ENCODE data around the gene CRB2. TPM values are rescaled to one million over a fixed set of nuclear protein-coding genes. Genes with fewer than 3 reads are reported as not detected.
"Not testable (repeated sequence)": the region's sequence is repeated elsewhere in the genome, so short reads cannot be mapped to it uniquely, and the experiment has no call there.

CRB2 gene
- total RNA-seq, 1 experiment from 2014 or later, result 0.08 TPM

DNA sequence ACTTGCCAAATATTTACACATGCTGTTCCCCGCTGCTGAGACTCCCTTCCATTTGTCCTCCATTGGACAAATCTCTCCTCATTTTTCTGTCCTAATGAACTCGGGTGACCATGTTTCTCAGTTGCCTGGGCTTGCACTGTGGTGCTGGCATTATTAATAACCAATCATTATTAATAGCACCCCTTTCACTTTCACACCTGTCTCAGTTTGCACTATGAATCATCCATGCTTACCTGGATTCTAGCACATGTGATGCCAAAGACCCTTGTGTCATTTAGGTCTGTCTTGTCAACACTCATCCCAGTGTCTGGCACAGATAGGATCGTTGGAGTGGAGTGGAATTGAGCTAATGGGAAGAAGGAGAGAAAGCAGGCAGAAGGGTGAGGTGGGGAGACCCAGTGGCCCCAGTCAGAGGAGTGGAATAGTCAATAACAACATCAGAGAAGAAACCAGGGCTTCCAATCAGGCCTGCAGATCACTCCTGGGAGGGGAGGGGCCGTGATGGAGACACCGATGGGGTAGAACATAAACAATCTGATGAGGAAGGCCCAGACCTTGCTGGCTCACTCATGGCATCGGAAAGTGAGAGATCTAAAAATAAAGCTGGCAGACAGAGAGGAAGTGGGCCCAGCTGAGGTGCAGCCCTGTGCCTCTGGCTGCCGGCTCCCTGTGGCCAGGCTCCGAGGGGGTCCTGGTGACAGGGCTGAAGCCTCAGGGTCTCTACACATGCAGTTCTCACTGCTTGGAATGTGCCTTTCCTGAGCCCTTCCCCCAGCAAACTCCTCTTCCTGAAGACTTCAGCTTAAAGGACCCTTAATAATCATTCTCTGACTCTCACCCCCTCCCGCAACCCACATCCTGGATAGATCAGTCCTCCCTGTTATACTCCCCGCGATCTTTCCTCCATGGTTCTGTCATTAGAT is 33.5 kb upstream of the CRB2 start:
- no peaks in the 10 kb centered on the region for H3K36me3 ChIP-seq
- DNase-seq, result no peak
- H3K27me3 ChIP-seq, result peaks cover 16% of the 10 kb centered on the region
- no peaks in the 10 kb centered on the region for H3K9me3 ChIP-seq (replicated peaks)
- H3K4me1 ChIP-seq, result peaks cover 5% of the 10 kb centered on the region; the same call in 1 of the 2 replicates
- H3K4me3 ChIP-seq, result no peak overlapping the region
- H3K27ac ChIP-seq, result no peak overlapping the region

DNA sequence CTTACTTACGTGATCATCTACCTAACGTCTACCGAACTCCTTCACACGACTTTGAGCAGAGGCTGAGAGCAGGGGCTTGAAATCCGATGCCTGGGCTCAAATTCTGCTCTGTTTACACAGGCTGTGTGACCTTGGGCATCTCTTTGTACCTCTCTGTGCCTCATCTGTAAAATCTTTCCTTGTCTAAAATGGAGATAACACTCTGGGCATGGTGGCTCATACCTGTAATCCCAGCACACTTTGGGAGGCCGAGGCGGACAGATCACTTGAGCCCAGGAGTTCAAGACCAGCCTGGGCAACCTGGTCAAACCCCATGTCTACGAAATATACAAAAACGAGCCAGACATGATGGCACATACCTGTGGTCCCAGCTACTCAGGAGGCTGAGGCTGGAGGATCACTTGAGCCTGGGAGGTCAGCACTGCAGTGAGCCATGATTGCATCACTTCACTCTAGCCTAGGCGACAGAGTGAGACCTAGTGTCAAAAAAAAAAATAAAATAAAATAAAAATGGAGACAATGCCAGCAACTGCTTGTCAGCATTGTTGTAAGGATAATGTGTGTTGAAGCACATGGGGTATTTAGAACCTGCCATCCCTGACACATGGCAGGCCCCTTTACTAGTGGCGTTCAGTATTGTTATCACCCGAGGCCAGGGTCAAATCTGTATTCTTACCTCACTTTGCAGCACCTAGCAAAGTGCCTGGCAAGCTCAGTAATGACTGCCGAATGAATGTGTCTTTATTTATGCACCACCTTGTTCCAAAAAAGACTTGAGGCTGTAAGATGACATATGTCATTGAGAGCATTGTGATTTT is 32.6 kb upstream of the CRB2 start:
- Histone ChIP-seq H3K27ac (no peak overlapping the region), H3K36me3 (no peaks in the 10 kb centered on the region), H3K4me3 (no peak overlapping the region), H3K9me3 (replicated peaks) (no peaks in the 10 kb centered on the region), H3K4me1 (peaks cover 5% of the 10 kb centered on the region; the same call in 1 of the 2 replicates), H3K27me3 (peaks cover 10% of the 10 kb centered on the region; the same call in 1 of the 2 replicates)
- no peak for DNase-seq

DNA sequence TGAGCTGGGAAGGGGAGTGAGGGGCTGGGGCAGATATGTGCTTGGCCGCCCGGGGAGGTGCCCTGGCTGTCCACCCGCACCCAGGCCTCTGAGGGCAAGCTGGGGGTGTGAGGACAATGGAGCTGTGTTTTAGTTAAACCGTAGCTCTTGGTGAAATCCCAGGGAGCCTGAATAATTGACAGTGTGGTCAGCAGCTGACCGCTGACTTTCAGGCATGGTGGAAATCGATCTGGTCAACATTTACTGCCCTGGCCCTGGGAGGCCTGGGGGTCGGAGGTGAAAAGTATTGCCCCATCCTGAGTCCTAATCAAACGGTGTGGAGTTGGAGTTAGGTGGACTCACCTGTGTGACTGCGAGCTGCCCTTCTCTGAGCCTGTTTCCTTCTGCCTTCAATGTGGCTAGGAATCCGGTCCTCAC is 31.2 kb upstream of the CRB2 start:
- Histone ChIP-seq H3K27me3 (no peaks in the 10 kb centered on the region; the same call in 1 of the 2 replicates), H3K4me3 (no peak overlapping the region), H3K36me3 (no peaks in the 10 kb centered on the region), H3K9me3 (replicated peaks) (no peaks in the 10 kb centered on the region), H3K4me1 (peaks cover 5% of the 10 kb centered on the region; the same call in 1 of the 2 replicates), H3K27ac (no peak overlapping the region)
- no peak for DNase-seq

DNA sequence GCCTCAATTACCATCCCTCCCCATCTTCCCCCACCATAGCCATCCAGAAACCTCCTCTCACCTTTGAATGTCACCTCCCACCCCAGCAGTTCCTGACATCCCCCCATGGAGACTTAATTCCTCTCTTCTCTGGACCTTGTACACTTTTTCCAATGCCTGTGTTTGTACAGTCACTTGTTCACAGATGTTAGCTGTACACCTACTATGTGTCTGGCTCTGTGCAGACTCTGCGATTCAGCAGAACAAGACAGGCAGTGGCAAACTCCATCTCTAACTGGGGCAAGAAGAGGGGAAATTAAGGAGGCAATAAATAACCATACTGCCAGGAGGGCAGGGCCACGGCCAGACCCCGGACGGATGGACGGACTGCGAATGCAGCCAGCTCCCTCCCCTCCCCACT is 29.8 kb upstream of the CRB2 start:
- Histone ChIP-seq H3K4me3 (no peak overlapping the region), H3K27ac (no peak overlapping the region), H3K36me3 (no peaks in the 10 kb centered on the region), H3K9me3 (replicated peaks) (no peaks in the 10 kb centered on the region), H3K27me3 (no peaks in the 10 kb centered on the region), H3K4me1 (peaks cover 5% of the 10 kb centered on the region; the same call in 1 of the 2 replicates)
- DNase-seq, result no peak

DNA sequence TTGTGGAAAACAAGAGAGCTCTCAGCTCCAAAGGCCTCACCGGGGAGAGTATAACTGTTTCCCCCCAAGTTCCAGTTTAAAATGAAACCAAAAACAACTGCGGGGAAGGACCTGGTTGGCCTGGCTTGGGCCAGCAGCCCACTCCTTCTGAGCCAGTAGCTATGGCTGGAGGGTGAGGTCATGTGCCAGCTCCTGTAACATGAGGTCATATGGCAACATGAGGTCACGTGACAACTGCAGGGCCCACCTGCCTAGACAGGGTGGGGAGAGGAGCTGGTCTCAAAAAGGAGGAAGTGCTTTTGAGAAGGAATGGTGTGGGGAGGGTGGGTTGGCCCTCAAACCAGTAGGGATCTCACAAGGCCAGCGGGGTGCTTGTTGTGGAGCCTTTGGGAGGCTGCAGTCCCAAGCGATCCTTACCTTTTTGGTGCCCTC is 29.3 kb upstream of the CRB2 start:
- H3K27me3 ChIP-seq, result no peaks in the 10 kb centered on the region
- H3K4me1 ChIP-seq, result peaks cover 5% of the 10 kb centered on the region; the same call in 1 of the 2 replicates
- H3K4me3 ChIP-seq, result no peak overlapping the region
- DNase-seq, result peak; percentile 57 to 58
- H3K36me3 ChIP-seq, result no peaks in the 10 kb centered on the region
- no peak overlapping the region for H3K27ac ChIP-seq
- H3K9me3 ChIP-seq (replicated peaks), result no peaks in the 10 kb centered on the region

DNA sequence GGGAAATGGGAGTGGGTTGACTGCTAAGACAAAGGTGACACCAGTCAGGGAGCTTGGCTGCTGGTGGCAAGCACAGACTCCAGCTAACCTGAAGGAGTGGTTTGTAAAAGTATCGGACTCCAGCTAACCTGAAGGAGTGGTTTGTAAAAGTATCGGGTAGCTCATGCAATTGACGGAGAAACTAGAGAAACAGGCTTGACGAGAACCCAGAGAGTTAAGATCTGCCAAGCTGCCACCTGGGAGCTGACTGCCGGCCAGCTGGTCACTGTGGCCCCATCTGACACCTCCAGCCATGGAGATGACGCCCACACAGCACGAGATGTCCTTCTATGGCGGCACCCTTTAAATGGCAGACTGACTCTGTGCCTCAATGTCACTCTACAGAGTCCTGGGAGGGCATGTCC is 28.3 kb upstream of the CRB2 start:
- Histone ChIP-seq H3K9me3 (replicated peaks) (no peaks in the 10 kb centered on the region), H3K27ac (no peak overlapping the region), H3K27me3 (no peaks in the 10 kb centered on the region), H3K4me1 (peaks cover 5% of the 10 kb centered on the region; the same call in 1 of the 2 replicates), H3K4me3 (no peak overlapping the region), H3K36me3 (no peaks in the 10 kb centered on the region)
- DNase-seq, result no peak

DNA sequence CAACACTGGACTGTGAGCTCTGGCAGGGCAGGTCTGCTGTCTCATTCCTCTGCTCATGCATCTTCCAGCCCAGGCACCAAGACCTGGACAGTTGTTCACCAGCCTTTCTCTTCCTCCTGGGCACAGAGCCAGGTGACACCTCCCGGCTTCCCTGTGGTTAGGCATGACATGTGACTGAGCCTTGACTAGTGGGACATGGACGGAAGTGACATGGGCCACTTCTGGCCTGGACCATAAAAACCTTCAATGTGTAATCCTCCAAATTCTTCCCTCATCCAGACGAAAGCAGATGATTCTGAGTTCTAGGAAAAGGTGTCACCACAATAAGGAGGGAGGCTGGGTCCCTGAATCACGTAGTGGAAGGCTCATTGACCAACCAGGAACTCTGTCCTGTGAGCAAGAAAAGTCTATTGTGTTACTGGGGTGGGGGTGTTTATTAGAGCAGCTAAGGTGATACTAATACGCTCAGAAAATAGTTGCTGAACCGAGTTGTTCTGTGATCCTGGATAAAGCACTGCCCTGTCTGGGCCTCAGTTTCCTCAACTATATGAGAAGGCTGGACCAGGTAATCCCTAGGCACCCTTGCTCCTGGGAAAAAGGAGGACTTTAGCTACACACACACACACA is 26.6 kb upstream of the CRB2 start:
- Histone ChIP-seq H3K36me3 (no peaks in the 10 kb centered on the region), H3K4me3 (no peak overlapping the region), H3K27ac (no peak overlapping the region), H3K4me1 (0 out of 2 replicates have a peak, but pooled peaks cover 5% of the 10 kb centered on the region), H3K27me3 (no peaks in the 10 kb centered on the region), H3K9me3 (replicated peaks) (no peaks in the 10 kb centered on the region)
- DNase-seq, result peak in 1 of 2 experiments; percentile 53

DNA sequence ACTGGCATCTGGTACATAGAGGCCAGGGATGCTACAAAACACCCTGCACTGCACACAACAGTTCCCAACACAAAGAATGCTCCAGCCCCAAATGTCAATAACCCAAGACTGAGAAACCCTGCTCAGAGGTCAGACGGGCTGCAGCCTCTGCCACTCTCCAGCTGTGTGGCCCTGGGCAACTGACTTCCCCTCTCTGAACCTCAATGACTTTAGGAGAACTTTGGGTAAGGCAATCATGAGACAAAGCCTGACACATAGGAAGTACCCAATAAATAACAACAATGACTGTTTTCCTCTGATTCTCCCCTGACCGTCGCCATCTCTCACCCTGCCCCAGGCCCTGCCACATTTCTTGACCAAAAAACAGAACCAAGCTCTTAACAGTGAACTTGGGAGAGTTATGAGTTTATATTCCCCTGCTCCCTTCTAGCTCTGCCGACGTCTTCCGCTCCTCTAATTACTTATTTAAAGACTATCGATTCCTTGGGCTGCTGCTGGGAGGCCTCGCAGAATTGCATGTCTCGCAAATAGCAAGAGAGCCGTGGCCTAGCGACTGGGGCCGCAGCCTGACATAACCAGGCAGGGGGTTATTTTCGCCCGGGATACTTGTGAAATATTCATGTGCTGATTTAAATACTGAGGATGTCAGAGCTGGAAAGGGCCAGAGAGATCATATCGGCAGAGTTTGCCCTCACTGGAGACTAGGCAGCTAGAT is 24.5 kb upstream of the CRB2 start:
- Histone ChIP-seq H3K4me1 (peaks cover 3% of the 10 kb centered on the region; the same call in 1 of the 2 replicates), H3K4me3 (no peak overlapping the region), H3K27me3 (no peaks in the 10 kb centered on the region), H3K27ac (no peak overlapping the region), H3K36me3 (no peaks in the 10 kb centered on the region), H3K9me3 (replicated peaks) (no peaks in the 10 kb centered on the region)
- DNase-seq, result no peak

DNA sequence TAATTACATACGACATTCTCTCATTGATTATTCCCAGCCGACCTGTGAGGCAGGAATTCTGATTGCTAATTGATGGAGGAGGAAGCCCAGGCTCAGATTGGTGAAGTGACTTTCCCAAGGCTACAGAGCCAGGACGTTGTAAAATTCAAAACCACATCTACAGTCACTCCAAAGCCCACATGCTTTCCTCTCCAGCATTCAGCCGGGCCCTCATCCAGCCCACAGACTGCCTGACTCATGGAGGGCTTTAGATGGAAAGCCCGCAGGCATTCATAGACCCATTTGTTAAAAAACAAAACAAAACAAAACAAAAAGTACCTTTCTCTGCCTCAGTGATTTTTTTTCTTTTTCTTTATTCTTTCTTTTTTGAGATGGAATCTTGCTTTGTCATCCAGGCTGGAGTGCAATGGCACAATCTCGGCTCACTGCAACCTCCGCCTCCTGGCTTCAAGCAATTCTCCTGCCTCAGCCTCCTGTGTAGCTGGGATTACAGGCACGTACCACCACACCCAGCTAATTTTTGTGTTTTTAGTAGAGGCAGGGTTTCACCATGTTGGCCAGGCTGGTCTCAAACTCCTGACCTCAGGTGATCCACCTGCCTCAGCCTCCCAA is 22.8 kb upstream of the CRB2 start:
- not testable (repeated sequence) for H3K4me3 ChIP-seq; H3K27ac ChIP-seq; H3K36me3 ChIP-seq; H3K9me3 ChIP-seq (replicated peaks); H3K27me3 ChIP-seq; H3K4me1 ChIP-seq
- DNase-seq, result peak in 1 of 2 experiments; percentile 32

DNA sequence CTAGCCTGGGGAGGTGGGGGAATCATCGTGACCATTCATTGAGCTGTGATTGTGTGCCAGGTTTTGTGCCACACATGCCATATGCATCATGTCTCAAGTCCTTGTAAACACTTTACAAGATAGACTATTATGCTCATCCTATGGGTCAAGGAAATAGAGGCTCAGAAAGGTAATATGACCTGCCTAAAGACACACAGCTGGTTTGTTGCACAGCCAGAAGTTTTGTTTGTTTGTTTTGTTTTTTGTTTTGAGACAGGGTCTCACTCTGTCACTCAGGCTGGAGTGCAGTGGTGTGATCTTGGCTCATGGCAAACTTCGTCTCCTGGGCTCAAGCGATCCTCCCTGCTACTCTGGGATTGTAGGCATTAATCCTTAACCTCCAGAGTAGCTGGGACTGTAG is 21.4 kb upstream of the CRB2 start:
- Histone ChIP-seq H3K9me3 (replicated peaks) (no peaks in the 10 kb centered on the region), H3K4me3 (no peak overlapping the region), H3K27ac (no peak overlapping the region), H3K27me3 (no peaks in the 10 kb centered on the region), H3K4me1 (no peaks in the 10 kb centered on the region; the same call in 1 of the 2 replicates), H3K36me3 (no peaks in the 10 kb centered on the region)
- DNase-seq, result no peak

DNA sequence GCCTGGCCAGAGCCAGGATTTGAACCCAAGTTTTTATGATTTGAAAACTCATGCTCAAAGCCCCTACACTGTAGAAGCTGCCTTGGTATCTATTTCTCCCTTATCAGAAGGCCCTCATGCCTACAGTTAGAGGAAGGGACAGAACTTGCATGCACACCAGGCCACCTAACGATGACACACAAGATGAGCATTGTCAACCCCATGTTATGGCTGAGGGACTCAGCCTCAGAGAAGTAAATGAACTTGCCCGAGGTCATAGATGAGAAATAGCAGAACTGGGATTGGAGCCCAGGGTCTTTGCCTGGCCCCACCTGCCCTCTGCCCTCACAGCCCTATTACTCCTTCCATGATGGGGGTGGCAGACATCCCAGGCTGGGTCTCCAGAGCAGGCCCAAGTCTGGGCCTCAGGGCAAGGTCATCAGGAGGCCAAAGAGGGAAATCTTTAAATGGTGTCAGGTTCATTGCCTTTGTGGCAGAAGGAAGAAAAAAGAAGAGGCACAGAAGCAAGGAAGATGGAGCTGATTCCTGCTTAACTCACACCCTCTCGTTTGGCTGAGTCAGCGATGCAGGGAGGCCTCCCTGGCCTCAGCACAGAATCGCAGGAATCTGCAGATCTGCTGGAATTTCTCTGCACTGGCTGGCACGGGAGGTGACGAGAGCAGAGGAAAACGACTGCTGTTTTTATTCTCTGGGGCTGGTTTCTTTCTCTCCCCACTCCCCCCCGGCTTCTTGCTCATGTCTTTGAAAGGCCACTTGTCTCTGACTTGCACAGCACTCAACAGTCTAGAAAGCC is 20.6 kb upstream of the CRB2 start:
- H3K27me3 ChIP-seq, result no peaks in the 10 kb centered on the region
- no peak overlapping the region for H3K27ac ChIP-seq
- DNase-seq, result peak in 1 of 2 experiments; percentile 32
- H3K4me3 ChIP-seq, result no peak overlapping the region
- H3K4me1 ChIP-seq, result peaks cover 4% of the 10 kb centered on the region
- no peaks in the 10 kb centered on the region for H3K36me3 ChIP-seq
- H3K9me3 ChIP-seq (replicated peaks), result no peaks in the 10 kb centered on the region

DNA sequence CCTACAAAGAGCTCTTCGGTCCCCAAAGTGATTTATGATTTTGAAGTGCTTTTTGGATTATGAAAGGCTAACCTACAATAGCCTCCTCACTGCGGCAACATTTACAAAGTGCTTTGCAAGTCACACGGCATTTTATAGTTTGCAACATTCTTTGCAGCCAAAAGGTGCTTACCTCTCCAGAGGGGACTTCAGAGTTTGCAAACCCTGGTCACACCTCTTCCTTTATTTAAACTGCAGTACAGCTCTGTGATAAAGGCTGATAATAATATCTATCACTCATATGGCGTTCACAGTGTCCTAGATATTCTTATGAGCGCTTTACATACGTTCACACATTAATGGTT is 20.0 kb upstream of the CRB2 start:
- H3K27ac ChIP-seq, result no peak overlapping the region
- no peak for DNase-seq
- H3K4me1 ChIP-seq, result peaks cover 5% of the 10 kb centered on the region
- H3K27me3 ChIP-seq, result no peaks in the 10 kb centered on the region
- no peaks in the 10 kb centered on the region for H3K36me3 ChIP-seq
- no peaks in the 10 kb centered on the region for H3K9me3 ChIP-seq (replicated peaks)
- H3K4me3 ChIP-seq, result no peak overlapping the region

DNA sequence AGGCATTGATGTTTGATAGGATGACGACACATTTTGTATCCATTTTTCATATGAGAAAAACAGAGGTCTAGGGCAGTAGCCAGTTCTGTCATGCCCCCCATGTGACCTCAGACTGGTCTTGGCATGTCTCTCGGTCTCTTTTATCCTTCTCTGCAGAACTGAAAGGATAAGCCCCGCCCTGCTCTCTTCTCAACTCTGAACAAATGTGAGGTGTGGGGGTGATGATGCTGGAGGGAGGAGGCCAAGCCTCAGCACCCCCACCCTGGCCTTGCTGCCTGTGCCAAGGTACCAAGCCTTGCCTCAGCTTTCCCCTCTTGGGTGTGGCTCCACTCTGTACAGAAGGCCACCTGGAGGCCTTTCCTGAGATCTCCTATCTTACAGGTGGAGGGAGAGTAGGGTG is 19.5 kb upstream of the CRB2 start:
- H3K4me1 ChIP-seq, result peaks cover 5% of the 10 kb centered on the region
- H3K27ac ChIP-seq, result no peak overlapping the region
- no peak for DNase-seq
- no peaks in the 10 kb centered on the region for H3K36me3 ChIP-seq
- no peak overlapping the region for H3K4me3 ChIP-seq
- H3K9me3 ChIP-seq (replicated peaks), result no peaks in the 10 kb centered on the region
- no peaks in the 10 kb centered on the region for H3K27me3 ChIP-seq

All from SJCRH30 (cell line).